HEK293 (cell line): ENCODE measurements around the gene PRRG1.

Experiments used
- ZNF394 ChIP-seq: fragments of 450-650 bp; formaldehyde crosslinking; IDR thresholded peaks from 2 replicates; pipeline ENCODE4 v1.5.1; 2016; ENCODE audit warnings: missing biosample characterization, missing genetic modification characterization, mild to moderate bottlenecking, moderate library complexity, borderline replicate concordance
- ZNF776 ChIP-seq: fragments of 450-650 bp; formaldehyde crosslinking; IDR thresholded peaks from 2 replicates; pipeline ENCODE4 v1.5.0; 2017; ENCODE audit warnings: missing biosample characterization, missing genetic modification characterization, borderline replicate concordance

GRCh38 chrX:37476571-37477170, 127.5 kb downstream of the PRRG1 start:
- TF ChIP-seq ZNF776 (tag by site-specific recombination) = no peak
- no peak for TF ChIP-seq ZNF394 (tag by site-specific recombination)
